HepG2 (cell line): ENCODE measurements around the gene PIGN. TPM values are rescaled to one million over a fixed set of nuclear protein-coding genes. Genes with fewer than 3 reads are reported as not detected.

Experiments
- BCL6 ChIP-seq: IDR thresholded peaks from 2 replicates; pipeline ENCODE4 v1.6.1; 2016; ENCODE audit warnings: missing genetic modification reagents, missing compliant biosample characterization
- BCLAF1 ChIP-seq: fragments of 450-650 bp; IDR thresholded peaks from 2 replicates; pipeline ENCODE4 v1.6.1; 2017; ENCODE audit warnings: mild to moderate bottlenecking
- BRD4 ChIP-seq: sonication (generic); formaldehyde crosslinking; IDR thresholded peaks from 2 replicates; pipeline ENCODE4 v1.4.0; 2020; ENCODE audit warnings: missing genetic modification reagents
- KLF6 ChIP-seq: IDR thresholded peaks from 2 replicates; pipeline ENCODE4 v1.8.0; 2016; ENCODE audit warnings: missing biosample characterization, missing genetic modification reagents
- MYNN ChIP-seq: sonication (generic); formaldehyde crosslinking; IDR thresholded peaks from 2 replicates; pipeline ENCODE4 v1.4.0; 2020; ENCODE audit warnings: mild to moderate bottlenecking, low read depth, missing genetic modification reagents
- NFRKB ChIP-seq: fragments of 450-650 bp; IDR thresholded peaks from 2 replicates; pipeline ENCODE4 v1.6.1; 2017
- PATZ1 ChIP-seq: sonication (generic); formaldehyde crosslinking; IDR thresholded peaks from 2 replicates; pipeline ENCODE4 v1.4.0; 2020; ENCODE audit warnings: missing genetic modification reagents
- RAD51 ChIP-seq: fragments of 450-650 bp; IDR thresholded peaks from 2 replicates; pipeline ENCODE4 v1.6.1; 2016; ENCODE audit warnings: borderline replicate concordance
- TAF1 ChIP-seq: sonication (generic); formaldehyde crosslinking; IDR thresholded peaks from 2 replicates; pipeline ENCODE4 v1.4.0; 2020; ENCODE audit warnings: missing genetic modification reagents
- ZMAT3 ChIP-seq: sonication (generic); formaldehyde crosslinking; conservative IDR thresholded peaks from 2 replicates; pipeline ENCODE4 v1.7.0; 2021; ENCODE audit warnings: missing genetic modification reagents
- ZNF496 ChIP-seq: sonication (generic); formaldehyde crosslinking; IDR thresholded peaks from 2 replicates; pipeline ENCODE4 v1.8.1; 2023; ENCODE audit warnings: mild to moderate bottlenecking, moderate library complexity, missing genetic modification reagents; ENCODE audit not compliant: insufficient replicate concordance
- ZNF512B ChIP-seq: sonication (generic); formaldehyde crosslinking; IDR thresholded peaks from 2 replicates; pipeline ENCODE4 v1.5.1; 2020; ENCODE audit warnings: missing genetic modification reagents, mild to moderate bottlenecking, borderline replicate concordance
- ZNF580 ChIP-seq: IDR thresholded peaks from 2 replicates; pipeline ENCODE4 v1.6.1; 2016; ENCODE audit warnings: low read depth, borderline replicate concordance
- ZNF746 ChIP-seq: sonication (generic); formaldehyde crosslinking; IDR thresholded peaks from 2 replicates; pipeline ENCODE4 v1.8.0; 2022; ENCODE audit warnings: mild to moderate bottlenecking, missing genetic modification reagents
- polyA plus RNA-seq, 8 experiments: library from polyadenylated mRNA; depleted of rRNA in 3 of 8; stranded (reverse) in 7 of 8; unstranded in 1 of 8; fragments of >200 nt; fragmentation: Illumina TruSeq in 4 of 8; extraction: Trizol in 4 of 8; gene quantifications; 2 replicates each; pipeline versions ENCODE4 v1.2.1 to v1.2.3, GENCODE V29; 2011 to 2016; ENCODE audit warnings: low read depth in 4 of 8, missing spikeins in 1 of 8, mixed read lengths in 1 of 8; ENCODE audit not compliant: insufficient read depth in 1 of 8
- total RNA-seq, 5 experiments: library from RNA; depleted of rRNA; stranded (reverse); fragments of >200 nt; fragmentation: Illumina TruSeq; extraction: Trizol; gene quantifications; 2 replicates each; pipeline ENCODE4 v1.2.3, GENCODE V29; 2016; ENCODE audit warnings: low read depth in 1 of 5
- TF ChIP-seq, protein P1 (sequence below): sonication (generic); formaldehyde crosslinking; IDR thresholded peaks from 2 replicates; pipeline ENCODE4 v1.4.0; 2020; ENCODE audit warnings: mild to moderate bottlenecking, missing genetic modification reagents

The PIGN gene
- total and polyA plus RNA-seq, 2 of the 13 experiments (the other 11 are each of a cell fraction or from before 2014, with no cell fraction given) = 15.5 to 33.6 TPM

- TF ChIP-seq, protein P1, sequence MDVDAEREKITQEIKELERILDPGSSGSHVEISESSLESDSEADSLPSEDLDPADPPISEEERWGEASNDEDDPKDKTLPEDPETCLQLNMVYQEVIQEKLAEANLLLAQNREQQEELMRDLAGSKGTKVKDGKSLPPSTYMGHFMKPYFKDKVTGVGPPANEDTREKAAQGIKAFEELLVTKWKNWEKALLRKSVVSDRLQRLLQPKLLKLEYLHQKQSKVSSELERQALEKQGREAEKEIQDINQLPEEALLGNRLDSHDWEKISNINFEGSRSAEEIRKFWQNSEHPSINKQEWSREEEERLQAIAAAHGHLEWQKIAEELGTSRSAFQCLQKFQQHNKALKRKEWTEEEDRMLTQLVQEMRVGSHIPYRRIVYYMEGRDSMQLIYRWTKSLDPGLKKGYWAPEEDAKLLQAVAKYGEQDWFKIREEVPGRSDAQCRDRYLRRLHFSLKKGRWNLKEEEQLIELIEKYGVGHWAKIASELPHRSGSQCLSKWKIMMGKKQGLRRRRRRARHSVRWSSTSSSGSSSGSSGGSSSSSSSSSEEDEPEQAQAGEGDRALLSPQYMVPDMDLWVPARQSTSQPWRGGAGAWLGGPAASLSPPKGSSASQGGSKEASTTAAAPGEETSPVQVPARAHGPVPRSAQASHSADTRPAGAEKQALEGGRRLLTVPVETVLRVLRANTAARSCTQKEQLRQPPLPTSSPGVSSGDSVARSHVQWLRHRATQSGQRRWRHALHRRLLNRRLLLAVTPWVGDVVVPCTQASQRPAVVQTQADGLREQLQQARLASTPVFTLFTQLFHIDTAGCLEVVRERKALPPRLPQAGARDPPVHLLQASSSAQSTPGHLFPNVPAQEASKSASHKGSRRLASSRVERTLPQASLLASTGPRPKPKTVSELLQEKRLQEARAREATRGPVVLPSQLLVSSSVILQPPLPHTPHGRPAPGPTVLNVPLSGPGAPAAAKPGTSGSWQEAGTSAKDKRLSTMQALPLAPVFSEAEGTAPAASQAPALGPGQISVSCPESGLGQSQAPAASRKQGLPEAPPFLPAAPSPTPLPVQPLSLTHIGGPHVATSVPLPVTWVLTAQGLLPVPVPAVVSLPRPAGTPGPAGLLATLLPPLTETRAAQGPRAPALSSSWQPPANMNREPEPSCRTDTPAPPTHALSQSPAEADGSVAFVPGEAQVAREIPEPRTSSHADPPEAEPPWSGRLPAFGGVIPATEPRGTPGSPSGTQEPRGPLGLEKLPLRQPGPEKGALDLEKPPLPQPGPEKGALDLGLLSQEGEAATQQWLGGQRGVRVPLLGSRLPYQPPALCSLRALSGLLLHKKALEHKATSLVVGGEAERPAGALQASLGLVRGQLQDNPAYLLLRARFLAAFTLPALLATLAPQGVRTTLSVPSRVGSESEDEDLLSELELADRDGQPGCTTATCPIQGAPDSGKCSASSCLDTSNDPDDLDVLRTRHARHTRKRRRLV (CRISPR knock-in tag) = no peak
- TF ChIP-seq ZNF580 = no peak
- no peak for TF ChIP-seq ZMAT3 (CRISPR knock-in tag)
- 0 out of 2 replicates have a peak, but pooled peaks have one; percentile 23 for TF ChIP-seq BRD4
- TF ChIP-seq ZNF746 (CRISPR knock-in tag) = no peak
- no peak for TF ChIP-seq ZNF496
- TF ChIP-seq NFRKB = no peak
- TF ChIP-seq RAD51 = no peak
- TF ChIP-seq ZNF512B = no peak
- TF ChIP-seq KLF6 (CRISPR knock-in tag) = peak; percentile 28; the same call in 1 of the 2 replicates
- no peak for TF ChIP-seq BCLAF1
- TF ChIP-seq BCL6 (CRISPR knock-in tag) = no peak
- 0 out of 2 replicates have a peak, but pooled peaks have one; percentile 18 for TF ChIP-seq MYNN (CRISPR knock-in tag)
- peak; percentile 42; the same call in 1 of the 2 replicates for TF ChIP-seq TAF1
- TF ChIP-seq PATZ1 (CRISPR knock-in tag) = no peak
Observed at GRCh38 chr18:62187543-62188510, 971 bp upstream of the PIGN start (continued).
